Stimulated activated CD8-positive, alpha-beta memory T cell treated with anti-CD3 and anti-CD28 coated beads, Interleukin-15, amount 100 ng/mL, for 48 hours (primary cell): Measurements from ENCODE around the gene NFX1.
"Not testable (repeated sequence)": the region's sequence is repeated elsewhere in the genome, so short reads cannot be mapped to it uniquely, and the experiment has no call there.

Experiments used
- DNase-seq, 2 donors: peaks; one replicate each; pipeline ENCODE4 v3.0.0-alpha.2; 2020; ENCODE audit warnings: low read depth in 2 of 2

Gene NFX1

GRCh38 chr9:33388110-33388994 lies 98.0 kb downstream of the NFX1 start:
- DNase-seq, result no peak

GRCh38 chr9:33391111-33391771 lies 100.9 kb downstream of the NFX1 start:
- DNase-seq, result not testable (repeated sequence)

- not testable (repeated sequence) for DNase-seq
Observed at GRCh38 chr9:33392591-33393021, 102.3 kb downstream of the NFX1 start.

- no peak for DNase-seq
Observed at GRCh38 chr9:33393581-33393980, 103.3 kb downstream of the NFX1 start.

GRCh38 chr9:33393986-33394385 lies 103.7 kb downstream of the NFX1 start:
- DNase-seq, result not testable (repeated sequence)

- DNase-seq, result not testable (repeated sequence)
Observed at GRCh38 chr9:33395159-33395879, 105.0 kb downstream of the NFX1 start.

- not testable (repeated sequence) for DNase-seq
Observed at GRCh38 chr9:33397801-33398200, 107.5 kb downstream of the NFX1 start.

GRCh38 chr9:33399047-33399446 lies 108.7 kb downstream of the NFX1 start:
- not testable (repeated sequence) for DNase-seq

GRCh38 chr9:33401809-33402208 lies 111.5 kb downstream of the NFX1 start:
- not testable (repeated sequence) for DNase-seq

- not testable (repeated sequence) for DNase-seq
Observed at GRCh38 chr9:33402371-33402770, 112.1 kb downstream of the NFX1 start, which contains the start of gene AQP7. Gene AQP7, minus strand, starts transcription at chr9:33402568. Its CDS starts 1,306 bp downstream, at chr9:33401262.

GRCh38 chr9:33403941-33404787 lies 113.8 kb downstream of the NFX1 start:
- no peak for DNase-seq

- no peak for DNase-seq
Observed at GRCh38 chr9:33404788-33405362, 114.6 kb downstream of the NFX1 start.

- DNase-seq, result no peak
Observed at GRCh38 chr9:33407061-33407460, 116.7 kb downstream of the NFX1 start.

- no peak for DNase-seq
Observed at GRCh38 chr9:33408087-33408486, 117.8 kb downstream of the NFX1 start.

- no peak for DNase-seq
Observed at GRCh38 chr9:33414268-33414667, 124.0 kb downstream of the NFX1 start.

- no peak for DNase-seq
Observed at GRCh38 chr9:33414889-33415500, 124.7 kb downstream of the NFX1 start.

GRCh38 chr9:33415501-33416038 lies 125.3 kb downstream of the NFX1 start:
- DNase-seq, result peak; percentile 76 to 85

- peak in 1 of 2 donors; percentile 12 for DNase-seq
Observed at GRCh38 chr9:33416996-33417395, 126.7 kb downstream of the NFX1 start.

- DNase-seq, result no peak
Observed at GRCh38 chr9:33418090-33418489, 127.8 kb downstream of the NFX1 start.

- no peak for DNase-seq
Observed at GRCh38 chr9:33419708-33420303, 129.5 kb downstream of the NFX1 start.
